HEK293T (cell line): Measurements from ENCODE around the gene MIGA2.

Experiments used
- BHLHE40 ChIP-seq: fragments of 450-650 bp; IDR thresholded peaks from 2 replicates; pipeline ENCODE4 v1.6.1; 2016; ENCODE audit warnings: mild to moderate bottlenecking, moderate library complexity, borderline replicate concordance
- CTBP1 ChIP-seq: fragments of 450-650 bp; IDR thresholded peaks from 2 replicates; pipeline ENCODE4 v1.6.1; 2016; ENCODE audit warnings: borderline replicate concordance
- HDGF ChIP-seq: fragments of 450-650 bp; IDR thresholded peaks from 2 replicates; pipeline ENCODE4 v1.6.1; 2017; ENCODE audit warnings: antibody characterized with exemption, borderline replicate concordance
- NFRKB ChIP-seq: fragments of 450-650 bp; IDR thresholded peaks from 2 replicates; pipeline ENCODE4 v1.6.1; 2016; ENCODE audit warnings: mild to moderate bottlenecking, moderate library complexity
- SP1 ChIP-seq: fragments of 450-650 bp; IDR thresholded peaks from 2 replicates; pipeline ENCODE4 v1.6.1; 2017
- SUZ12 ChIP-seq: fragments of 450-650 bp; IDR thresholded peaks from 2 replicates; pipeline ENCODE4 v1.6.1; 2016; ENCODE audit warnings: mild to moderate bottlenecking
- TARDBP ChIP-seq: fragments of 450-650 bp; IDR thresholded peaks from 2 replicates; pipeline ENCODE4 v1.6.1; 2016

DNA sequence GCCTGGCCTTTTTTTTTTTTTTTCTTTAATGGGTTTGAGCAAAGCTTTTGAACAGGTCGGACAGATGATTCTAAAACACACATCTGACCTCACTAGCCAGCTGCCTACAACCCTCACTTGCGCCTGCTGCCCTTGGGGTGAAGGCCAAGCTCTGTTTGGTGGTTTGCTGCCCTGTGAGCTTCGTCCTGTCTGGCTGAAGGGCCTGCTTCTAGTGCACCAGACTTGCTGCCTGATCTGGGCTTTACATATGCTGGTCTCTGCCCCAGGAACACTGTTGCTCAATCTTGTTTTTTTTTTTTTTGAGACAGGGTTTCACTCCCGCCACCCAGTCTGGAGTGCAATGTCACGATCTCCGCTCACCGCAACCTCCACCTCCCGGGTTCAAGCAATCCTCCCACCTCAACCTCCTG, 28.1 kb downstream of the MIGA2 start:
- TF ChIP-seq SUZ12 (no peak), NFRKB (no peak), CTBP1 (no peak), HDGF (no peak), SP1 (no peak), TARDBP (no peak), BHLHE40 (no peak)
